GM19438 (cell line): Measurements from ENCODE around the gene TJP3.
A peak's percentile ranks its signal among the peaks of the same experiment; 100 is the strongest.
"Not testable (repeated sequence)": the region's sequence is repeated elsewhere in the genome, so short reads cannot be mapped to it uniquely, and the experiment has no call there.

Experiments
- ATAC-seq: cut with Tn5 transposase; IDR thresholded peaks from one replicate; pipeline ENCODE4 v1.9.1; 2021; ENCODE audit warnings: low read depth; ENCODE audit not compliant: unreplicated experiment

TJP3 gene

GRCh38 chr19:3738477-3739220 lies 30.5 kb downstream of the TJP3 start:
- no peak for ATAC-seq

DNA sequence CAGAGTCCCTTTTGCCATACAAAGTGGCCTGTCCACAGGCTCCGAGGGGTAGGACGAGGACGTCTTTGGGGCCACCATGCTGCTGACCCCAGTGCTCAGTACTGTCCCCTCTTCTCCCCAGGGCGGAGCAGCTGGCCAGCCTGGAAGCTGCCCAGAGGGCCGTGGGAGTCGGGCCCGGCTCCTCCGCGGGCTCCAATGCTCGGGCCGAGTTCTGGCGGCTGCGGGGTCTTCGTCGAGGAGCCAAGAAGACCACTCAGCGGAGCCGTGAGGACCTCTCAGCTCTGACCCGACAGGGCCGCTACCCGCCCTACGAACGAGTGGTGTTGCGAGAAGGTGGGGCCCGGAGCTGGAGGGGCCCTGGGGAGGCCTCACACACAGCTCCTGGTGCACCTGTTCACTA lies 32.2 kb downstream of the TJP3 start:
- no peak for ATAC-seq

- ATAC-seq: no peak
Measured at GRCh38 chr19:3743486-3743885, 35.3 kb downstream of the TJP3 start.

DNA sequence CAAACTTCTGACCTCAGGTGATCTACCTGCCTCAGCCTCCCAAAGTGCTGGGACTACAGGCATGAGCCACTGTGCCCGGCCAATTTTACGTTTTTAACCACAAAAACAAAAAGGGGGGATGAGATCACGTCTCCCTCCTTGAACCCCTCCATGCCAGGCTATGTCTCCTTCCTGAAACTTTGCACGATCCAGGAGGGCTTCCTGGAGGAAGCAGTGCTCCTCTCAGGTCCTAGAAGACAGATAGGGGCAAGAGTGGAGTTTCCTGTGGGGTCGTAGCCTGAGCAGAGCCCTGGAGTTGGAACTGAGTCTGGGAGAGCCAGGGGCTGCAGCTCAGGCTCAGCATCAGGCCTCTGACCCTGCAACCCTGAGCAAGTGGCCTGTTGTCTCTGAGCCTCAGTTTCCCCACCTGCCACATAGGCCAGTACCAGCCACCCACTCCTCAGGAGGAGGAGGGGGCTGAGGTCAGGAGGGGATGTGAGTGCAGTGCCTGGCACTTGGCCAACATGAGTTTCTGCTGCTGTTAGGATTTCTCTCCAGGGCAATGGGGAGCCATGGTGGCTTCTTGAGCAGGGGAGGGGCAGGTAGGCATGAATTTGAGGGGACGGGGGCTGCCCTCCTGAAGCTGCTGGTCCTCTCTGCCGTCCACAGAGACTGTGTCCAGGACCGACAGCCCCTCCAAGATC lies 37.3 kb downstream of the TJP3 start:
- ATAC-seq: no peak

DNA sequence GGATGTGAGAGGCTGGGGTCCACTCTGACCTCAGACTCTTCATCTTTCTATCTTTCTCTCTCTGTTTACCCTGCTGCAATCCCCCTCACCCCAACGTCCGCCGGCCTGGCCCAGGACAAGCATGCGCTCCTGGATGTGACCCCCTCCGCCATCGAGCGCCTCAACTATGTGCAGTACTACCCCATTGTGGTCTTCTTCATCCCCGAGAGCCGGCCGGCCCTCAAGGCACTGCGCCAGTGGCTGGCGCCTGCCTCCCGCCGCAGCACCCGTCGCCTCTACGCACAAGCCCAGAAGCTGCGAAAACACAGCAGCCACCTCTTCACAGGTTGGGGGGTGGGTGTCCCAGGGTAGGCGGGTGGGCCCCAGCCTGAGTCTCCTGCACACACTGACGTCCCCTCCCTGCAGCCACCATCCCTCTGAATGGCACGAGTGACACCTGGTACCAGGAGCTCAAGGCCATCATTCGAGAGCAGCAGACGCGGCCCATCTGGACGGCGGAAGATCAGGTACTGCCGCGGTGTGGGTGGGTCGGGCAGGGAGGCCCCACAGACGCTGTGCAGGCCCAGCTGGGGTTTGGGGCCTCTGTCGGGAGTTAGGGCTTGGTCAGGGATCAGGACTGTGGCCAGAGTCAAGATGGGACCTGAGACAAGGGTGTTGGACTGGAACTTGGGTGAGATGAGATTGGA lies 38.3 kb downstream of the TJP3 start:
- ATAC-seq: no peak

DNA sequence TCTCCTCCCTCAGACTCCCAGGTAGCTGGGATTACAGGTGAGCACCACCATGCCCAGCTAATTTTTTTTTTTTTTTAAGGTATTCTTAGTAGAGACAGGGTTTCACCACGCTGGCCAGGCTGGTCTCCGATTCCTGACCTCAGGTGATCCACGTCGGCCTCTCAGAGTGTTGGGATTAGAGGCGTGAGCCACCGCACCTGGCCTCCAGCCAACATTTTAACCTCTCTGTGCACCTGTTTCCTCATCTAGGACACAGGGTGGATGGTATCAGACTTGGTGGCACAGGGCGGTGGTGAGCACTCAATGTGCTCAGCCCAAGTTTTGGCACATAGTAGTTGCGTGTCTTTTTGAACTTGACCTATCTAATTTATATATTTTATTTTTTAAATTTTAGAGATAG lies 40.8 kb downstream of the TJP3 start:
- ATAC-seq: no peak

DNA sequence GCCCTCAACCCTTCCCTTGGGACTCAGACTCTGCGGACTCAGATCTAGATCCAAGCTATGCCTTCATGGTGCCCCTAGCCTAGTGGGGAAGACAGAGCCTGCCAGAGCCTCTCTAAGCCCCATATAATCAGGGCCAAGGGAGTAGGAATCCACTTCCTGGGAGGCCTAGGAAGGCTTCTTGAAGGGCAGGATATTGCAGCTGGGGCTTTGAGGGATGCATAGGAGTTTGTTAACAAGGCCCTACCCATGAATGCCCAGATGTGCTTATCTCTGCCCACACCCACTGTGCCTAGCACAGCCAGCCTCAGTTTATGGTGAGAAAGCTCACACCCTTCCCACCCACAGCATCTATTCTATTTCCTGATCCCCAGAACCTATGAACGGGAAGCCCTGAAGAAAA lies 42.0 kb downstream of the TJP3 start:
- ATAC-seq: no peak

DNA sequence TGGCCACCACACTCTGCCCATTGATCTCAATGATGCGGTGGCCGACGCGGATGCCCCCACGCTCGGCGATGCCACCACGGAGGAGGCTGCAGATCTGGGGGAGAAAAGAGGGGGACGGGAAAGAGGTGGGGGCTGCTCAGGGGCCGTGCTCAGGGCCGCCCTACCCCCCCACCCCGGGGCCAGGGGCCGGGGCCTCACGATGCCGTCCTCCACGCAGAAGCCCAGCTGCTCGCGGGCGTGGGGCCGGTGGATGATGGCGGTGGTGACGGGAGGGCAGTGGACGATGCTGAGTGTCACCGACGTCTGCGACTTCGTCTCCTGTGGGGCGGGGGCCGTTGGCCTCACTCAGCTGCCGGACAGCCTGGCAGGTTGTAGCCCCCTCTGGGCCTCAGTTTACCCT lies 43.1 kb downstream of the TJP3 start:
- no peak for ATAC-seq

DNA sequence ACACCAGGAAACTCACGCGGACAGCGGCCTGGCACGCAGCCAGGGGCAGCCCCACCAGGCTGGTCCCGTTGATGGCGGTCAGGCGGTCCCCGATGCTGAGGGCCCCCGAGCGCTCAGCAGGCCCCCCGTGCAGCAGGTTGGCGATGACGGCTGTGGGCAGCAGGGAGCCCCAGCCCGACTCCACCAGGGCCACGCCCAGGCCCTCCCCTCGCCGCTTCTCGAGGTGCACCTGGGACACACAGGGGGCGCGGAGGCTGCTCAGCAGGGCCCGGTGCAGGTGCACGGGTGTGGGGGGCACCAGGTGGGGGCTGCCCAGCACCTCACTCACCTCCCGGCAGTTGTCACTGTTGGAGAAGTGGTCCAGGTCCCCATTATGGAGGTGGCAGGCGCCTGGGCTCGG lies 44.3 kb downstream of the TJP3 start:
- ATAC-seq: no peak

DNA sequence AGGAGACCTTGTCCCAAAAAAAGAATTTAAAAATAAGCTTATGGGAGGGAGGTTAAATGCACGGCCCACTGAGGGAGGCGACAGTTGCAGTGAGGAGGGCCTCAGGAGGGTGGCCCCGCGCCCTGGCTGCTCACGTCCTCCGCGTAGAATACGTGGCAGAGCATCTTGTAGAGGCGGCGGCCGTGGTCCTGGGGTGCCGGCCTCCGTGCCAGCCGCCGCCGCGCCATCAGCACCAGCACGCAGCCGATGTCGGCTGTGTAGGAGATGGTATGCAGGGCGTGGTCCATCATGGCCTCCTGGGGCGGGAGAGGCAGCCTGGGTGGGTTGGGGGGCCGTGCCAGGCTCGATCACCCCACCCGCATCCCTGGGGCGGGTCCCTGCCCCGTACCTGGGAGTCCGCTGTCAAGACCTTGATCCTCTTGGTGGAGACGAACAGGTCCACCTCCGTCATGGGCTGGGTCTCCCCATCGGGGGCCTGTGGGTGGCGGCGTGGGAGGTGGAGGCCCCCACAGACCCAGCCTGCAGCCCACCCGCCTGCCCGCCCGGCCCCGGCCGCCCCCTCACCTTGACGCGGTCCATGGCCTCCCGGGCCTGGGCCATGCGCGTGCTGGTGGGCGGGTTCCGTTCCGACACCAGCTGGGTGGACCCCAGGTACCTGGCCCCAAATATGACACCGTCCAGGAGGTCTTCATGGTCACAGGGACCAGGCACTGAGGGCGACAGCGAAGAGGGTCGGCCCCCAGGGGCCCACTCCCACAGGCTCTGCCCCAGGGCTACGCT lies 45.6 kb downstream of the TJP3 start:
- ATAC-seq: no peak

DNA sequence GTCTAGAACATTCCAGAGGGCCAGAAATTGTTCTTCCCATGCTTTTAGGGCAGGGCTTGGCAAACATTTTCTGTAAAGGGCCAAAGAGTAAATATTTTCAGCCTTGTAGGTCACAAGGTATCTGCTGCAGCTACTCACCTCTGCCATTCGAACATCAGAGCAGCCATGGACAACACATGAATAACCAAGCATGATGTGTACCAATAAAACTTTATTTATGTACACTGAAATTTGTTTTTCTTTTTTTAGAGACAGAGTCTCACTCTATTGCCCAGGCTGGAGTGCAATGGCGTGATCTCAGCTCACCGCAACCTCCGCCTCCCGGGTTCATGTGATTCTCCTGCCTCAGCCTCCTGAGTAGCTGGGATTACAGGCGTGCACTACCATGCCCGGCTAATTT lies 49.5 kb downstream of the TJP3 start:
- ATAC-seq: not testable (repeated sequence)

DNA sequence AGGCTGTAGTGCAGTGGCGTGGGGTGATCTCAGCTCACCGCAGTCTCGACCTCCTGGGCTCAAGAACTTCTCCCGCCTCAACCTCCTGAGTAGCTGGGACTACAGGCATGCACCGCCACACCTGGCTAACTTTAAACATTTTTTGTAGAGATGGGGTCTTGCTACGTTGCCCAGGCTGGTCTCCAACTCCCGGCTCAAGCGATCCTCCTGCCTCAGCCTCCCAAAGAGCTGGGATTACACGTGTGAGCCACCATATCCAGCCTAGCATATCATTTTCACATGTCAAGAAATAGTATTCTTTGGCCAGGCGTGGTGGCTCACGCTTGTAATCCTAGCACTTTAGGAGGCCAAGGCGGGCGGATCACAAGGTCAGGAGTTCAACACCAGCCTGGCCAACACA lies 50.1 kb downstream of the TJP3 start:
- not testable (repeated sequence) for ATAC-seq

GRCh38 chr19:3759482-3760254 lies 51.5 kb downstream of the TJP3 start:
- no peak for ATAC-seq

DNA sequence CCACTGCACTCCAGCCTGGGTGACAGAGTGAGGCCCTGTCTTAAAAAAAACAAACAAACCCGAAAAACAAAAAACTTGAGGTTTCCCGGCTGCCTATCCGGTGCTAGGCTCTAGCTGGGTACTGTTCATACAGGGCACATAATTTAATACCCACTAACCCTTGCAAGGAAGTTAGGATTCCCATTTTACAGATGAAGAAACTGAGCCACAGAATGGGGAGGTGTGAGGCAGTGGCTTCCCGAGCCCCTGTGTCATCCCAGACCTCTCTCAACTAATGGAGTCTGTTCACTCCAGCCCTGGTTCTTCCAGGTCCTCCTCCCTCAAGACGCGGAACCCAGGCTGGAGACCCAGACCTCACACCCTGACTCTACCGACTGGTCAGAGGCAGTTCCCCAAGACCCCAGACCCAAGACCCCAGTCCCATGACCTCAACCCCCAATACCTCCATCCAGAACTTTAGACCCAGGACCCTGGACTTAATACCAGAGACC lies 52.7 kb downstream of the TJP3 start:
- ATAC-seq: no peak

DNA sequence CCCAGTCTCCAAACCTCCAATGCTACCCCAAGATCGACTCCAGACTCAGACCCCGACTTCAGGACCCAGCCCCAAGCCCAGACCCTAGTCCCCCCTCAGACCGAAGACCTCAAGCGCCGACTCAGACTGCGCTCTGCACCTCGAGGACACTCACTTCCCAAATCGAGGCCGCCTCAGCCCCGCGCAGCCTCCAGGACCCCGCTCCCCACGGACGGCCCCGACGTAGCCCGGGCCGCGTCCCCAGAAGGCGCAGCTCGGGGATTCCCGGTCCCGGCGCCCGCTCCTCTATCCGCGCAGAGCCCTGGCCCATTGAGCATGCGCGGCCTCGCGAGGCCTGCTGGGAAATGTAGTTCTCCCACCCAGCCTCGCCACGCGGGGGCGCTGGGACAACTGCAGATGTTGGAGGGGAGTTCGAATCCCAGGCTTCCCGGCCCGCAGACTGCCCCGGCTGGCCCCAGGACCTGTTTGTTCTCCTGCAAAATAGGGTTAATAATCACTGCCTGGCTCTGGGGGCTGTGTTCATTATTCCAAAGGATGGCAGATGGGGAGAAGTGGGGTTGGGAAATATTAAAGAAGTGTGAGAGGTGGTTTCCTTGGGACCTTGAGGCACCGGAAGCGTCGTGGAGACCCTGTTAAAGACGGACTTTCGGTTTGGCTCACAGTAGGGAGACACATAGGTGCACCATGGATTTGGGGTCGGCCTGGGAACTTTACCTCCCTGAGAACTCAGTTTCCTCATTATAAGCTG lies 53.4 kb downstream of the TJP3 start, which contains the start of gene APBA3:
Gene APBA3, minus strand, starts transcription at position 311 of the 748 bp plus-strand sequence. CDS start 1,428 bp downstream, outside the sequence.
- ATAC-seq: peak; percentile 47

GRCh38 chr19:3762130-3762473 lies 53.9 kb downstream of the TJP3 start:
- no peak for ATAC-seq

- ATAC-seq: peak; percentile 65
Measured at GRCh38 chr19:3762501-3763459, 54.6 kb downstream of the TJP3 start, which contains the start of gene MRPL54. MRPL54 (plus strand) TSS chr19:3762682; CDS start chr19:3762701, 19 bp downstream.

DNA sequence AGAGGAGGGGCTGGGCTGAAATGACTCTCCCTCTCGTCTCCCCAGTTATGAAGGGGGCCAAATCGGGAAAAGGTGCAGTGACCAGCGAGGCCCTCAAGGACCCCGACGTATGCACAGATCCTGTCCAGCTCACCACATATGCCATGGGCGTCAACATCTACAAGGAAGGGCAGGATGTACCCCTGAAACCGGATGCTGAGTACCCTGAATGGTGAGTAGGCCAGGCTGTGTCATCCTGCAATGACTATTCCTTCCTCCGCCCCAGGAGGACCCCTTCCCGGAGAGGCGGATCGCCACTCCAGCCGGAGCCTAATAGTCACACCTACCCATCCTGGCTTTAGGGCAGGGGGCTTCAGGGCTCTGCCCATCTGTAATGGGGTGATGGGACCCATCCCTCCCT lies 56.9 kb downstream of the TJP3 start:
- no peak for ATAC-seq
